ENCODE data around the gene BCAS4.

Gene BCAS4

DNA sequence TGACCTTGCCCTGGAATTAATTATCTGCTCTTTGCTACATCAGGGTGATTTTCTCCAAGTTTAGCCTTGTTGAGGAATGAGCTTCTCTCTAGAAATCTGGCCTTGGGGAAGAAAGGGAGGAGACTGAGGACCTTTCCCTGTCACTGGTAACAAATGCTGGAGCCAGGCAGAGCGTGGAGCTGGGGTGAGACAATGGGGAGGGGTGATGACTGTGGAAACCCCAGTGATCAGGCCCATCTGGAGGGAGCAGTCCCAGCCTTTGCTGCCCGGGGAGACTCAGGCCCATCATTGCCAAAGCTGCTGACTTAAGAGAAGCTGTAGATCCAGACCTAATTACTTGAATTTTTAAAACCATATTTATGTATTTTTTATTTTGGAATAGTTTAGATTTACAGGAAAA lies 31.3 kb downstream of the BCAS4 start:
- DNase-seq: no peak

DNA sequence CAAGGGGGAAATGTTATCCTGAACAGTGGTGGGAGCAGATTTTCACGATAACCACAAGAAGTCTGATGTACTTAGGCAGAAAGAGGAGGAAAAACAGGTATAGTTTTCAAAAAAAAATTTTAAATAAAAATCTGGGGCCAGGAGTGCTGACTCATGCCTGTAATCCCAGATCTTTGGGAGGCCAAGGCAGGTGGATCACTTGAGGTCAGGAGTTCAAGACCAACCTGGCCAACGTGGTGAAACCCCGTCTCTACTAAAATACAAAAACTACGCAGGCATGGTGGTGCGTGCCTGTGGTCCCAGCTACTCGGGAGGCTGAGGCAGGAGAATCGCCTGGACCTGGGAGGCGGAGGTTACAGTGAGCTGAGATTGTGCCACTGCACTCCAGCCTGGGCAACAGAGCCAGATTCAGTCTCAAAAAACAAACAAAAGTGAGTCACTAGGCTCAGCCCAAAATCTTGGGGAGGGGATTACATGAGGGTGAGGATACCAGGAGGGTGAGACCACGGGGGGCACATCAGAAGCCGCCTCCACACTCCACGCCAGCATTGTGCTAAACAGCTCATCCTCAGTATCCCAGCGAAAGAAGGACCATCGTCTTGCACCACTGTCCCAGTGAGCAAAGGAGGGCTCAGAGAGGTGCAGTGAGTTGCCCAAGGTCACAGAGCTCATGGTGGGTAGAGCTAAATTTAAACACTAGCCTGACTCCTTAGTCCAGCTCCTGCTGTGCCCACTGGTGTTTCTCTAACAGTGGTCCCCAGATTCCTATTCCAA lies 33.7 kb downstream of the BCAS4 start:
- no peak for DNase-seq

DNA sequence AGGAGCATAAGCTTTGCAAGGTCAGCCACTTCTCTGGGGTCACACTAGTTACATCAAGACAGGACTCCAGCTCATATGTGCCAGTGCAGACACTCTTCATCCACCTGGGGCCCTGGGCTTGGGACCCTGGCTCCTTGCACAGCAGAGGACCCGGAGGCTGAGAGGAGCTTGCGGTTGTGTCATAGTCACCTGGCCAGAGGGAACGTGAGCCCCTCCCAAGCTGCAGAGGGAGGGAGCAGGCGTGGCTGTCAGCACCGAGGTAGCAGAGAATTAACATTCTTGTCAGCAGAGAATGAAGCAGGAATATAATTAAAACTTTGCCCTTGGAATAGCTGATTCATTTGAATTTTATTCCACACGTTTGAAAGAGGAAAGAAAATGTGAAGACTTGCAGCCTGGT lies 36.8 kb downstream of the BCAS4 start:
- DNase-seq: no peak

DNA sequence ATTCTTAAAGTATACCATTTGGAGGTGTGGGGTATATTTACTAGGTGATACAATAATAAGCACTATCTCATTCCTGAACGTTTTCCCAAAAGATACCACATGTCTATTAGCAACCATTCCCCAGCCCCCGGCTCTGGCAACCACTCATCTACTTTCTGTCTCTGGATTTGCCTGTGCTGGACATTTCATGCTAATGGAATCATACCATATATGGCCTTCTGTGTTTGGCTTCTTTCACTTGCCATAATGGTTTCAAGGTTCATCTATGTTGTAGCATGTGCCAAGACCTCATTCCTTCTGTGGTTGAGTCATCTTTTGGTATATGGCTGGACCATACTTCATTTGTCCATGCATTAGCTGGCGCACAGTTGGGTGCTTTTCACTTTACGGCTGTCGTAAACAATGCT lies 39.7 kb downstream of the BCAS4 start:
- DNase-seq: no peak

DNA sequence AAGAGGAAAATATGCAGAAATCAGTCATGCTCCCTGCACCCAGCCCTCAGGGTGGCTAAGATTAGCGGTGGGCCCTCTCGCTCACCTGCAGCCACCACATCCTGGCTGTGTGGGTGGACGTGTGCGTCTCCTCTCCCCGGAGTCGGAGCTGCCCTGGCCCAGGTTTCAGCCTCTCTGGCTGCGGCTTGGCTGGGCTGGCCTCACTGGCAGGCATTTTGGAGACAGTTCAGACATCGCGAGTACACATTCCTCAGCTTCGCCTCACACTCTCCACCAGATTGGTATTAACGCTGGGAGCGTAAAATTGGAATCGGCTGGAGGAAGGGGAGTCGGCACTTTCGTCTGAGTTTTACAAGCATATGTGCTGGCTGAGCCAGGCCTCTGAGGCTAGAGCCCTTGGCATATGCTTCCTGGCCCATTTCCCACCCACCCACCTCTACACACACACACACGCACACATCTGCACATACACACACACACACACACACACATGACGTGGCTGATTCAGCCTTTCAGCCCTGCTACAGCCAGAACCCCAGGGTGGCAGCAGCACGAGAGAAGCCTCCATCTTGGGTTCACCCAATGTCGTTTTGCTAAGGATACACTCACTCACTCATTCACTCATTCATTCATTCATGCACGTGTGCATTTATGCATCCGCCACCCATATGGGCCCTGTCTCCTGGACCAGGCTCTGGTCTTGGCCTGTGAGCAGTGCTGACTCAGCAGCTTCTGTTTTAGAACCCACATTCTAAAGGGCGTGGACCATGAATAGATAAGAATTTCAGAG lies 42.9 kb downstream of the BCAS4 start:
- DNase-seq: no peak

DNA sequence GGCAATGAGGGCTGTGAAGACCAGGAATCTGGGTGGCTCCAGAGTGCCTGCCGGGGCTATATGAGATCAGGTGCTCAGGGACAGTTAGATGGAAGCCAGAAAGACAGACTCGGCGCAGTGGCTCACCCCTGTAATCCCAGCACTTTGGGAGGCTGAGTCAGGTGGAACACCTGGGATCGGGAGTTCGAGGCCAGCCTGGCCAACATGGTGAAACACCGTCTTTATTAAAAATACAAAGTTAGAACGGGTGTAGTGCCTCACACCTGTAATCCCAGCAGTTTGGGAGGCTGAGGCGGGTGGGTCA lies 43.4 kb downstream of the BCAS4 start:
- DNase-seq: no peak

DNA sequence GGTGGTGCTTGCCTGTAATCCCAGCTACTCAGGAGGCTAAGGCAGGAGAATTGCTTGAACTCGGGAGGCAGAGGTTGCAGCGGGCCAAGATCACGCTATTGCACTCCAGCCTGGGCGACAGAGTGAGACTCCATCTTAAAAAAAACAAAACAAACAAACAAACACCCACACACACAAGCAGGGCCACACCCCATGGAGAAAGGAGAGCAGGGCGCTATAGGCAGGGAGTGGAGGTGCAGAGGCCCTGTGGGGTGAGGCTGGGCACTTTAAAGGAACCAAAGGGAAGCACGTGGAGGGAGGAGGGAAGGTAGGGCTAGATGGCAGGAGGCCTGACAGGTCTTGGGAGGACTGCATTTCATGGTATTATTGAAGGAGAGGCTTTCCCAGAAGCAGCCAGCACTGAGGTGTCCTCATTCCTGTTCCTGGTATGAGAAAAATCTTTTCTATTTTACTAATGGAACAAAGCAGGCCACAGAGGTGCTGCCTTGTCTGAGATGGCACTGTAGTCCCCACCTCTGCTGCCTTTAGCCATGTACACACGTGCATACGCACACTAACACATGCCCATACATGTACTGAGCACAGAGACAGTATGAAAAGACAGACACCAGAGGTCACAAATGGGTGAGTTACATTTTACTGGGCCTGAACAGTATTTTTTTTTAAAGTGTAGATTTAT lies 44.0 kb downstream of the BCAS4 start:
- DNase-seq: no peak

DNA sequence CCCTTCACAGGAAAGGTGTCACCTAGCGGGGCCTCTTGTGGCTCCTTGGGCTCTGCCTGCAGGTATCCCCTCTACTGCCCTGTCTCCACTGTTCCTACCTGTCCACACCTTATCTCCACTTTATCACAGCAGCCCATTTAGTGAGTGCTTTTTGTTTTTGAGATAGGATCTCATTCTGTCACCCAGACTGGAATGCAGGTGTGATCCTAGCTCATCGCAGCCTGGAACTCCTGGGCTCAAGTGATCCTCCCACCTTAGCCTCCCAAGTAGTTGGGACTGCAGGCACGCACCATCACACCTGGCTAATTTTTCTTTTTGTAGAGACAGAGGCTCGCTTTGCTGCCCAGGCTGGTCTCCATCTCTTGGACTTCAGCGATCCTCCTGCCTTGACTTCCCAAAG lies 48.0 kb downstream of the BCAS4 start:
- DNase-seq: no peak

DNA sequence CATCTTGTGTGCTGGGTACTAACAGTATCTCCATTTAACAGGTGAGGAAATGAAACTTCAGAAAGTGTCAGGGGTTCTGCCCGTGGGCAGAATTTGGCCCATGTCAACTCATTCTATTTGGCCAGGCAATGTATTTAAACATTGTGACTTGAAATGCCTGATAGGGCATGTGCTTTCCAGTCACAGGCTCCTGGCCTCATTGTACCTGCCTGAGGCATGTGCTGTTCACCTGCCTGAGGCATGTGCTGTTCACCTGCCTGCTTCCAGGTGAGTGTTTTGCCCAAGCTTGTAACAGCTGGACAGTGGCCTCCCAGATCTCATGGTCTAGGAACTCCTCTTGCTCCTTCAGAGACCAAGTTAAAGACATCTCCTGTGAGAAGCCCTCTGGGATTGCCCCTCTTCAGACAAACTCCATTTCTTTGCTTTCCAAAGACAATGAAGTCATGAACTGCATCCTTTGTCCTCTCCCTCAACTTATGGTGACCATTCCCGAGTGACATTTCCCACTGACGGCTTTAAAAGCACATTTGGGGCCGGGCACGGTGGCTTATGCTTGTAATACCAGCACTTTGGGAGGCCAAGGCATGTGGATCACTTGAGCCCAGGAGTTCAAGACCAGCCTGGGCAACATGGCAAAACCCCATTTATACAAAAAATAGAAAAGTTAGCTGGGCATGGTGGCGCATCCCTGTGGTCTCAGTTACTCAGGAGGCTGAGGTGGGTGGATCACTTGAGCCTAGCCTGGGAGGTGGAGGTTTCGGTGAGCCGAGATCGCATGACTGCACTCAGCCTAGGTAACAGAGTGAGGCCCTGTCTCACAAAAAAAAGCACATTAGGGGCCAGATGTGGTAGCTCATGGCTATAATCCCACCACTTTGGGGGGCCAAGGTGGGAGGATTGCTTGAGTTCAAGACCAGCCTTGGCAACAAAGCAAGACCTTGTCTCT lies 48.7 kb downstream of the BCAS4 start:
- no peak for DNase-seq

DNA sequence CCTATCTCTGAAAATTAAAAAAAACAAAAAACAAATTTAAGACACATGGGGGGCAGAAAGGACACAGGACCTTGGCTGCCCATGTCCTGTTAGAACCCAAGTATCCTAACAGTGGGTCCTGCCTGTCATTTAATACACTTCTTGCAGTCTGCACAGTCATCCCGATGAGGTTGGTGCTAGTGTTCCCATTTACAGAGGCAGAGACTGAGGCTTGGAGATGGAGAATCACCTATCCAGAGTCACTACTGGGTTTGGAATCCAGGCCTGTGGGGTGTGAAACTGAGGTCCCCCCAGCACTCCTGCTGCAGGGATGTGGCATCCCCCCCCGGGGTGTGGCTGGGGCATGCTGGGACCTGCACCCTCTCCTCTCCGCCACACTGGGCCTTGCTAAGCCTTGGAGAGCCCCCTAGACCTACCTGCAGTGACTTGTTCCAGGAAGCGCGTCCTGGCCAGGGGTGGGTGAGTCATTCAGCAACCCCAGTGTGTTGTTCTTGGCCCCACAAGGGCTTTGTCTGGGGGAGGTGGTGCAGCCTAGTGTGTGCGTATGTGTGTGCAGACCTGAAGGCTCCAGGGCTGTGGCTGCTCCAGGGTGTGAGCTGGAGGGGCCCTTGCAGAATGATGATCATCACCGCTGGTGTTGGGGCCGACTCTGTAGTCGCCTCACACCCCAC lies 49.7 kb downstream of the BCAS4 start:
- DNase-seq: no peak

DNA sequence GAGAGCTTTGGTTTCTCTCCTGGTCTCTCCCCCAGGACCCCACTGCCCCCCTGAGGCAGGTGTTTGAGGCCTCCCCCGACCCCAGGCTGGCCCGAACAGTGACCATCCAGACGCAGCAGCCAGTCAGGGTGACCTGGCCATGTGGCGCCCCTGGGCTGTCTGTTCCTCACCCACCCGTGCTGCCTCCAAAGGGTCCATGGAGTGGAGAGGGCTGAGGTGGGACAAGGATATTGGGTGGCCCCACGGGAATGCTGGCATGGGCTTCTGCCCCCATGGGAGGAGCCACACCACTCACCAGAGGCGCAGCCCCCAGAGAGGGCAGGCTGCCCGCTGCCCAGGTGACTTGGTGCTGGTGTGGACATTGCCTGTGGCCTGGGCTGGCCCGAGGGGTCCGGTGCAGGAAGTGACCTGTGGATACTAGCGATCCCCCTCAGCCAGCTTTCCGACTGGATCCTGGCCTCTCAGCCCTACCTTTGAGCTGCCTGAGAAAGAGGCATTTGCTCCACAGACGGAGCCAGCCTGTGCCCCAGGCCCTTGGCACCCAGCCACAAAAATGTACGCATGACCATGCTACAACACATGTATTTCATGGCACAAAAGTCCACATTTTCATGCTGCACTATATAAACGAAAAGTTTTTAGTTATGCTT lies 50.8 kb downstream of the BCAS4 start:
- DNase-seq: no peak

DNA sequence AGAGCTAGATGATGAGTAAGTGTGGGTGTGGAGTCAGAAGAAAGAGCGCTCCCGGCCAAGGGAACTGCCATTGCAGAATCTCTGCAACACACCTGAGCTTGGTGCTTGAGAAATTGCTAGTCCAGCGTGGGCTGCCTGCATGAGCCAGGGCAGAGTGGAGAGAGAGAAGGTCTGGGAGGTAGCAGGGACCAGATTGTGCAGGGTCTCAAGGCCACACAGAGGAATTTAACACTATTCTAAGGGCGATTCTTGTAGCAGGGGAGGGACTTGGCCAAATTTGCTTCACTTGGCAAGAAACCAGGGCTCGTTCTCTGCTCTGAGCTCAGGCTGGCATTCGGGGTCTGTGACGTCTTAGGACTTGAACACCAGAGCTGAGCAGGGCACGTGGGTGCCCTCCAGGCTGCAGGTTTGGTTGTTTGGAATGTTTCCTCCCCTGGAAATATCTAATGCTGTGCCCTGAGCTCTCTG lies 53.5 kb downstream of the BCAS4 start:
- DNase-seq: no peak

DNA sequence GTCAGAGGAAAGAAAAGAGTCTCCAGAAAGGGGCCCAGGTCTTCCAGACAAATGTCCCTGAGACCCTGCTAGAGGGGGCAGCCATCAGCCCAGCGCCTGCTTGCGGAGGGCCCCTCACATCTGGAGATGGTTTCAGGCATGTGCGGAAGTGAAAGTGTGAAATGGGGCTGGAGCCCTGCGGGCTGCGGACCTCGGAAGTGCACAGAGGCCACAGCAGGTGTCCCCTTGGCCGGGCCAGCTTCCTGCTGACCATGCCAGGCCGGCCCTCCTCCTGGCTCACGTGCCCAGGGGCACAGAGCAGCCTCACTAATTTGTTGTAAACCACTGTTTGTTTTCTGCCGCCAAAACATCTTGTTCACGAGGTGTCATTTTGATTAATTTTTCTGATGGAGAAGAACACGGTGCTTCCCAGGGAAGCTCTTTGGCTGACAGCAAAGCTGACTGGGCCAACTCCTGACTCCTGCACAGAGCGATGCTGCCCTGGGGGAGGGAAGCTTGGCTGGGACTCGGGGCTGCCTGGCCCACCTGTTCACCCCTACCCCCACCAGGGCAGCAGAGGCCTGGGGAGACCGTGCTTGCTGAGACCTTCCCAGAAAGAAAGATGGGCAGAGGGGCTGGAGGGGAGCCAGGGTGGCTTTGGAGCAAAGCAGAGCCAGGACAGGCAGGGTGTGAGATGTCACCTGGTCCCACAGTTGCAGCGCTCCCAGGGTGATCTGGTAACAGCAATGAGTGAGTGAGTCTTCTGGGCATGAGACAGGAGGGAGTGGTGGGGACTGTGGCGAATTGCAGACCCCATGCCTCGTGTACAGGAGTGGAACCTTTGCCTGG lies 54.2 kb downstream of the BCAS4 start:
- no peak for DNase-seq

DNA sequence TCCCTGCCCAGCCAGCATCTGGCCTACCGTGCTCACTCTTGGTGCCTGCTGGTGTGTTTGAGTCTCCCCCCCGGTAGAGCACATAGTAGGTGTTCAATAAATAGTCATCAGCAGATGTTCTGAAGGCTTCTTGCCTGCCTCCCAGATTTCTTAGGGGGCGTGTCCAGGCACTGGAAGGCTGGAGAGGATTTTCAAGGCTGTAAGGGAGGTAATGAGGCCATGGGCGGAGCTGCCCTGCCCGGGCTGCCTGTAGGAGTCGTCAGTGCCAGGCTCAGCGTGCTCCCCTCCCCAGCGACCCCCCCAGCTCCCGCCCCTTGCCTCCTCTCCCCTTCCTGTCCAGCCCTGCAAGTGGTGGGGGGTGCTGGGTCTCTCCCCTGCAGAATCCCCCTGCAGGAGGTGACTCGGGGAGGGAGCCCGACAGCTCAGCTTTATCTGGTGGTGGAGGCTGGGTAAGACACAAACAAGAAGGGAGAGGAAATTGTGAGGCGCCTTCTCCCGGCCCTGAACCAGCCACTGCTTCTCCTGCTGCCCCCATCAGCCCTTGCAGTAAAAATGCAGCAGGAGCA lies 55.9 kb downstream of the BCAS4 start:
- DNase-seq: no peak

DNA sequence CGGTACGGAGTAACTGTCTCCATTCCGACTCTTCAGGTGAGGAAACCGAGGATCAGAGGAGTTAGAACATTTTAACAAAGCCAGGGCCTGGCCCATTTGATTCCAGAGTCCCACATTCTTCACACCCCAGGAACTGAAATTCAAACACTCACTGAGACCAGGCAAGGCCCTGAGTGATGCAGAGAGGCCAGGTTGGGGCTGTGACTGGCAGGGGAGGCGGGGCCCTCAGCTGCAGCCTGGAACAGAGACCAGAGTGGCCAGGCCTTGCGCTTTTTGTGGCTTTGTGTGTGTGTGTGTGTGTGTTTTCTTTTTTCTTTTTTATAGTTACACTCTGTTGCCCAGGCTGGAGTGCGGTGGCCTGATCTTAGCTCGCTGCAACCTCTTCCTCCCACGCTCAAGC lies 57.2 kb downstream of the BCAS4 start:
- DNase-seq: no peak

DNA sequence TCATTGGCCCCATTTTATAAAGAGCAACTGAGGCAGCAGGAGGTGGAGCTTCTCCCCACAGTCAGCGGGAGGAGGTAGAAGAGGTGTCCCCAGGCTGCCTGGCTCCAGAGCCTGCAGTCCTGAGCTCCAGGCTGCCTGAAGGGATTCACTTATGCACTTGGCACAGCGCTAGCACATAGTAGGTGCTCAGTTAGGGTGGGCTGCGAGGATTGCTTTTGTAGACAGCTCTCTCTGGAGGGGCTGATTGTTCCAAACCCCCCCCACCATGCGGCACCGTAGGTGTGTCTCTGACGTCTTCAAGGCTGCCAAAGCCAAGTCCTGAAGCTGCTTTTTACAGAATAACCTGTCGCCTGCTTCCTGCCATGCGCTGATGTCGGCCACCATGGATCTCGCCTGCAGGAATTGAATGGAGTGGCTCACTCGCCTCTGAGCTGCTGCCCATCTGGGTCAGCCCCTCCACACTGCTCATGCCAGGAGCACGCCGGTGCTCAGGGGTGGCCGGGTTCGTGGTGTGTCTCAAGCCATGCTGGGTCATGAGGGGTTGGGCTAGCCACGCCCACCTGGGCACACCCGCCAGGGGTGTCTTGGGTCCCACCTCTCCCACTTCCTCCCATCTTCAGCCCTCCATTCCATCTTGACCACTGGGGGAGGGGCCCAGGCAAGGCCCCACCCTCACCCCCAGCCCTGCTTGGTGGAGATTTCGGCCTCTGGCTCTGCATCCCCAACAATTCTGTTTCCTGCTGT lies 59.8 kb downstream of the BCAS4 start:
- no peak for DNase-seq

DNA sequence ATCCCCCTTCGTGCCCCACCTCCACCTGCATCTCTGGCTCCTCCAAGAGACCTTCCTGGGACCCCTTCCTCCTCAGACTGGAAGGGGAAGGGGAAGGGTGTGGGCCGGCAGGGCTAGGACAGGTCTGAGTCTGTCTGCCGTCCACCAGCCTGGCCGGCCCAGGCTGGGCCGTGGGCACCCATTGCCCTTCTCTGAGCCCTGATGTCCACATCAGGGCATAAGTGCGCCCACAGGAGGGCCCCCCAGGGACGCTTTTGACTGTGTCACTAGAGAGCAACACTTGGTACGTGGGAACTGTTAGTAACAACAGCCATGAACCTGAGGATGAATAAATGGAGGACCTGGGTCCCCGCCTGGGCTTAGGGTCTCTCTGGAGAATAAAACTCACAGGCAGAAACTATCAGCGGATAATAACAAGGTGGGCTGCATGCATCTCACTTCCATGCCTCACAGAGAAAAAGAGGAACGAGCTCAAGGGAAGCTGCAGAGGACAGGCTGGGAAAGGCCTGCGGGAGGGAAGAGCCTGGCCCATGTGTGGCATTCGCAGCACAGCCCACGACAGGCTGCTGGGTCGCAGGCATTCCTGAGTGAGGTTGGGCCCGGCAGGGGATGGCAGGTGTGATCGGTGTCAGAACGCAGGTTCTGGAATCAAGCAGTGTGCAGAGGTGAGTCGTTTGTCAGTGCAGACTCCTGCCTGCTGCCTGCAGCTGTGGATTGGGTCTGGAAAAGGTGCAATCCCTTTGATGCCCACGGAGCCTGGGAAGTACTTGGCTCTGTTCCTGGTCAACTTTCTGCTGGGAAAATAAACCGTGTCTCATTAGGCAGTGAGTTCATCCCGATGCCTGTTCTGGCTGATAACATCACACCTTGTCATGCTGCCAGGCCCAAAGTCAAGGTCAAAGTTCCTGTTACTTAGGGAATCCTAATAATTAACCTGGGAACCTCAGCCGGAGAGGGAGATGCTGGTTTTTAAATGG lies 60.9 kb downstream of the BCAS4 start:
- DNase-seq: no peak

DNA sequence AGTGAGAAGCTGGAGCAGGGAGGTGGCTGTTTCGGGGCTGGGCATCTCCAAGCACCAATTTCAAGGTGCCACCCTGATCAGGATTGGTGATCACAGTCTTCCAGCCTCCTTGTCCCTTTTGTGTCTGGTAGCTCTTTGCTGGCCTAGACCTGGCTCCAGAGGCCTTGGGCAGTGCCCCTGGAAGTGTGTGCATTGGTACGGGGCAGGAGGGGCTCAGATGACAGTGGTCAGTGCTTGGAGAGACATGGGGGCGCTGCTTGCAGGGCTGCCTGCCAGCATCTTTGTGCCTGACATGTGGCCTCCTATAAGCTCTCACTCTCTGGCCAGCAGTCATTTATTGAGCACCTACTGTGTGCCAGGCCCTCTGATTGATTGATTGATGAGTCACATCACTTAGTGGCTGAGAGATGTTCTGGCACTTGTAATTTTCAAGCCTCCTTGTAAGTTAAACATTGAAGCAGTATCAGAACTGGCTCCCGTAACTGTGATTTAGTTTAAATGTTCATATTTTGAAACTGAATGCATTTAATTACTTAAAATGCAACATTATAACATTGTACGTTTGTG lies 61.7 kb downstream of the BCAS4 start:
- DNase-seq: no peak
